GF-D8 (cell line): ENCODE measurements around the gene MAGEB18.

Experiments used
- DNase-seq: peaks from one replicate; lab custom pipeline; 2025; lab: John Stamatoyannopoulos, UW

Gene MAGEB18

DNA sequence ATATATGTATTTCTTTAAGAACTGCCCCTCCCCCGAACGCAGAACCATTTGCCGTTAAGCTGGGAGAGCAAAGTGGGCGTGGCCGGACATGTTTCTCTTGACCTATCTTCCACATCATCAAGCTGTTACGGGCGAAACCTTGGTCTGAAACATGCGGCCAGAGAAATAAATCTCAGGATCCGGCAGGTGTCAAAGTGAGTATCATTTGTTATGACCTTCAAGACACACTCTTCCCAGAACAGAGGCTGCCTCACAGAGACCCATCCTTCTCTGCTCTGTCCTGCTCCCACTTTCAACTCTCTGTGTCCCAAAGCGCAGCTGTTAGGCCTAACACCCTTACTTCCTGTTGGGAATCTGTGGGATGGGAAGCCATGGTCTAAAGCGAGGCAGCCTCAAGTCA, at the start of gene MAGEB18:
MAGEB18 (plus strand) TSS at position 70 of the 400 bp plus-strand sequence. CDS start 643 bp downstream, outside the sequence.
- DNase-seq = no peak

DNA sequence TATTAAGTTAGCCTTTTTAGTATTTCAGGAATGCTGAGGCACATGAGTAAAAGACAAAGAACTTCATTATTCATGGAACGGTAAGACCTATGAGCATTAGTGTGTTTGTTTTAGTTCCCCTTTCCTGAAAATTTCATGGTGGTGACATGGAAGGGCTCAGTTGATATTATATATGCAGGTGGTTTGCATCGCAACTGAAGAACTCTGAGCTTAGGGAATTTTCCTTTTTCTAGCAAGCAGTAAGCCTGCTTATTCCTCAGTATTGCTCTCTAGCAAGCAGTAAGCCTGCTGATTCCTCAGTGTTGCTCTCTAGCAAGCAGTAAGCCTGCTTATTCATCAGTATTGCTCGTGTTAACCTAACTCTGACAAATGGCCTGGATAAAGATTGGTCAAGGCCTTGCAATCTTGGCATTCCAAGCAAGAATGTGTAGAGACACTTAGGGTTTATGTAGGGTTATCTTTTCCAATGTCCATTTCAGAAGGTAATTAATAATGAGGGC, 37.7 kb upstream of the MAGEB18 start:
- DNase-seq = no peak

DNA sequence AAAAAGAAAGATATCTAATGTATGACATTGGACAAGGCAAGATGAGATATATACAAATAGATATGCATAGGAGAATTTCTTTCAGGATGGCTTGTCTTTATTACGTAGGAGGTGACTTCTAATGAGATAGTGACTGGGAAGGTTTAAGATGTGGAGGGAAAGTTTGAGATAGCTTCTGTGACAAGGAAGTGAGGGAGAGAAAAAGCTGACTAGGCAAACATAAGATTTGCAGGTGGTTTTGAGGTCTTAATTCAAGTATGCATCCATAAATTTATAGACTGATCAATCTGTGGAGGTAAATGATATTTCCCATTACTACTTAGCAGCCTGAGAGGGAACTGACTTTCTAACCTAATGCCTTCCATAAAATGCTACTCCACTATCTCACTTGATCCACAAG, 29.0 kb upstream of the MAGEB18 start:
- DNase-seq = no peak

DNA sequence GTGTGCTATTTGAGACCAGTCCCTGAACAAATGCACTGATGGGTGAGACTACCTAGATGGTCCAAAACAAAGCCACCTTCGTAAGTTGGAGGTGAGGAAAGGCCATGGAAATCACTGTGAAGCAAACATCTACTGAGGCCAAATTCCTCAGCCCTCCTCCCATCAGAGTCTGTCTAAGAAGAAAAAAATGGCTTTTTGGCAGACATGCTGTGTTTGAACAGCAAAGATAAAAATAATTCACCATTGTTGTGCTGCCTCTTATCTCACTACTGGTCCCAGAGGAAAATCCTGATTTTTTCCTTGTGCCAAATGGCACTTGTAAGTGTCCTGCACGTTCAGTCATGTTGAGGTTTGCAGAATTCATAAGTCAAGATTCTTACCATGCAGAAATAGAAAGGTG, 7.9 kb downstream of the MAGEB18 start:
- DNase-seq = no peak

DNA sequence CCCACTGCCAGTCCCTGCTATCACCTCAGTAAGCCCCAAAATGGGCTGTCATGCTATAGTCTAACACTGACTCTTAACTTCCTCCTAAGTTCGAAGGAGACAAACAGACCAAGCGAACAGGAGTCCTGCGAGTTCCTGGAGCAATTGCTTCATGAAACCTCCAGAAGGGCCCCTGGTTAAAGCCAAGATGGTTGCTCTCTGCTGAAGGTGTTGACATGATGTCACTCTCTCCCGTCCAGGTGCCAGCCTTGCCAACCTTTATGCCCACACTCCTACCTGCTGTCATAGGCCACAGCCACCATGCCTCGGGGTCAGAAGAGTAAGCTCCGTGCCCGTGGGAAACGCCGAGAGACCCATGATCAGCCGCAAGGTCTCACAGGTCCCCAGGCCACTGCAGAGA, 22.2 kb downstream of the MAGEB18 start, which contains the start of gene MAGEB6B:
MAGEB6B (plus strand) TSS at position 301 of the 400 bp plus-strand sequence; CDS start at position 301, 0 bp downstream.
- DNase-seq = no peak
